HG03378 (cell line): ENCODE measurements around the gene BPIFB2.

Experiments
- ATAC-seq: cut with Tn5 transposase; IDR thresholded peaks from one replicate; pipeline ENCODE4 v1.9.1; 2021; ENCODE audit warnings: mild to moderate bottlenecking, moderate library complexity; ENCODE audit not compliant: unreplicated experiment

The BPIFB2 gene

GRCh38 chr20:33065785-33066184, 58.3 kb downstream of the BPIFB2 start:
- no peak for ATAC-seq

DNA sequence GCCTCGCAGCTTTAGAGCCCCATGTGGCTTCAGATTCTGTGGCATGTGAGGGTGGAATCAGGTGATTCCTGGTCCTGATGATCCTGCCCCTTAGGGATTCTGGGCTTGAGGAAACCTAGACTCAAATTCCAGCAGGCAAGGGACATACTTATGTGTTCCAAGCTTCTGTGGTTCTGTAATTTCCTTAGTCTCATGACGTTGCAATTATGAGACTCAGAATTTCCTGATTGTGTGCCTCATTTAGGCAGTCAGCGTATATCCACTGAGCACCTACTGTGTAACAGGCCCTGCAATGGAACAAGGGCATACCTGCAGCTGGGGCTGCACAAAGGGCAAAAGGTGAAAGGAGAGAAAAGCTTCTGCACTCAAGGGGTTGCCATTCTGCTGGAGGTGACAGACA, 60.3 kb downstream of the BPIFB2 start:
- ATAC-seq, result no peak

- no peak for ATAC-seq
These were observed 60.9 kb downstream of the BPIFB2 start for GRCh38 chr20:33068251-33068939.

GRCh38 chr20:33069673-33070072, 62.2 kb downstream of the BPIFB2 start:
- ATAC-seq, result no peak

- no peak for ATAC-seq
These were observed 62.9 kb downstream of the BPIFB2 start for GRCh38 chr20:33070111-33071053.

DNA sequence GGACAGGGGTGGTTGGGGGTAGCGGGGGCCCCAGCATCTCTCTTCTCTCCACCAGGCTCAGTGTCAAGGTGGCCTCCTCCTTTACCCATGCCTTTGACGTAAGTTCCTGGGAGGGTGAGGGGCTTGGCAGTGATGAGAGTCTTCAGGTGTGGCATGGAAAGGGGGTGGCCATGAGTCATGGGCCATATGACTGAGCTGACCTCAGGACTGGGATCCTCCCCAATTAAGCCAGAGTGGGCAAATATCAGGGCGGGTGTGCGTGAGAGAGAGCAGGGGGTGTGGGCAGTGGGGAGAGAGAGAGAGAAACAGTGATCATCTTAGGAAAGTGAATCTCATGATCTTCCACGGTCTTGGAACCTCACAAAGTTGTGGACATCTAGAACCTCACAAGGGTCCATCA, 63.7 kb downstream of the BPIFB2 start:
- no peak for ATAC-seq

- no peak for ATAC-seq
These were observed 64.9 kb downstream of the BPIFB2 start for GRCh38 chr20:33072362-33072761.

DNA sequence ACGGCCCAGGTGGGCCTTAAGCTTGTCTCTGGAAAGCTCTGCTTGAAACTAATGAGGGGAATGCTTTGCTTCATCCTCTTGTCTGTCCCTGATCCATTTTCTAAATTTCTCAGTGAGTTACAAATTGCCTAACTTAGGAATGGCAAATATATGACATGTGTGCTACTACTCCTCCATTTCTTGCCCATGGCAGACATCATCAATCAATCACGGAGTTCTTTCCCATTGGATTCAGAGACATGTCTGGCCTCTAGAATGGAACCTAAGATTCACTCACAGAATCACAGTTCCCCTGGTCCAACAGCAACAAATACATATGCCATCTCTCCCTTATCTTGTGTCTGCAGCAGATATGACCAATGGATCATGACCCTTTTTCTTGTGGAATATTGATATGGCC, 65.3 kb downstream of the BPIFB2 start:
- ATAC-seq, result no peak
